Adipocyte (in vitro differentiated cells): ENCODE data around the gene VARS1.

ENCODE experiments used
- DNase-seq: peaks from one replicate; pipeline ENCODE4 v3.0.0-alpha.2; 2015; ENCODE audit warnings: low read depth
- H3K27me3 ChIP-seq: replicated peaks from 2 replicates; pipeline ENCODE4 v1.7.0; 2013; ENCODE audit warnings: mild to moderate bottlenecking, low read length, moderate library complexity; ENCODE audit not compliant: control insufficient read depth, insufficient read depth
- H3K36me3 ChIP-seq: 2 replicates; pipeline ENCODE4 v1.7.0; 2013; ENCODE audit warnings: low read length, mild to moderate bottlenecking, moderate library complexity; ENCODE audit not compliant: control insufficient read depth, insufficient read depth, severe bottlenecking
- H3K4me1 ChIP-seq: 2 replicates; pipeline ENCODE4 v1.7.0; 2013; ENCODE audit warnings: mild to moderate bottlenecking, low read length, moderate library complexity; ENCODE audit not compliant: control insufficient read depth, insufficient read depth
- H3K4me3 ChIP-seq: 2 replicates; pipeline ENCODE4 v1.7.0; 2013; ENCODE audit warnings: mild to moderate bottlenecking, low read length, moderate library complexity
- H3K9ac ChIP-seq: 2 replicates; pipeline ENCODE4 v1.7.0; 2013; ENCODE audit warnings: mild to moderate bottlenecking, low read length, moderate library complexity
- H3K9me3 ChIP-seq: 2 replicates; pipeline ENCODE4 v1.7.0; 2013; ENCODE audit warnings: mild to moderate bottlenecking, low read length, moderate library complexity; ENCODE audit not compliant: control insufficient read depth

Gene VARS1

DNA sequence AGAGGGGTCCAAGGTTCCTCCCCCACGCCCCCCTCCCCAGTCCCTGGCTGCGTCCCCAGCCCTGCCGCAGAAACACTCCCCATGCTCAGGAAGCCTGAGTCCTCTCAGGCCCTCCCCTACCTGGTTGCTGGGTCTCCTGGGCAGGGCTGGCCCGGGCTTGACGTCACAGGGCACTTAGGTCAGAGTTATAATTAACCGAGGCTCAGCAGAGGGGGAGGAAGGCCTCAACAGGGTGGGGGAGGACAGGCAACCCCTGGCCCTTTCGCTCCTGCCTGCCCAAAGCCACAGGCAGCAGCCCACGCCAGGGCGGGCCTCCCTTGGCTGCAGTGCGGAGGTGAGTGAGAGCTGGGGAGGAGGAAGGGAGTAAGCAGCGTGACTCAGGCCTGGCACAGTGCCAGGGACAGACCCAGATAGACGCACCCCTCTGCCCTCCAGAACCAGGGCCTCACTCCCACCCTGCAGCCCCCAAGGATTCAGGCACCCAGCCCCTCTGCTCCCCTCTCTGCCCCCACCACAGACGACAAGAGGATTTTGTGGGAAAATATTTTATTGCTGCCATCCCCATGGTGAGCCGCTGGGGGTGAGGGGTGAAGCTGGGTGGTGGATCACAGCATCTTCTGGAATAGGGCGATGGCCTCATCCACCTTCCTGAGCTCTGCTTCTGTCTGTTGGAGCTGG, 18.4 kb downstream of the VARS1 start, which contains the start of gene VWA7:
Gene VWA7, minus strand, starts transcription at position 340 of the 678 bp plus-strand sequence. CDS start 549 bp downstream, outside the sequence.
- peak; percentile 63 for DNase-seq
- no peak within 1 kb of the TSS for H3K4me3 ChIP-seq
- no peaks in the 10 kb centered on the region for H3K27me3 ChIP-seq
- H3K9ac ChIP-seq, result no peak within 1 kb of the TSS
- H3K36me3 ChIP-seq, result peaks cover 44% of the 10 kb centered on the region
- no peaks in the 10 kb centered on the region for H3K9me3 ChIP-seq
- H3K4me1 ChIP-seq, result peaks cover 8% of the 10 kb centered on the region

DNA sequence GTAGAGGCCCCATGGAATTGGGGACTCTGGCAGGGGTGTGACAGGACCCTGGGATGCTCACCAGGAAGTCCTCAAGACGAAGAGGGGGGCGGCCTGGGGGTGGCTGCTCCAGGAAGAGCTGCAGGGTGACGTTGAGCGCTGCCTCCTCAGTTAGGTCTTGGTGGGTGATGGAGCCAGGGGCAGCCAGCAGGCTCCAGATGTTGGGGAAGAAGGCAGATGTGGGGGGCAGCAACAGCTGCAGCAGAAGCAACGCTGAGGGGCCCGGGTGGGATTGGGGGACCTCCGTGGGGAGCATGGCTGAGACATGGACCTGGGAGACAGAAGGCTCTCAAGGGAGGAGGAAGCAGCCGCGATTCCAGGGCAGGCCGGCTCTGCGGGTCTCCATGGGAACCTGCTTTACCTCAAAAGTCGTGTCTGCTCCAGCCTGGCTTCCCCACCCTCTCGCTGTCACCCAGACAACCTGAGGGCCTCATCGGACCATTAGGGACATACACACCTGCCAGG, 19.0 kb downstream of the VARS1 start:
- Histone ChIP-seq H3K9me3 (no peaks in the 10 kb centered on the region), H3K36me3 (peaks cover 38% of the 10 kb centered on the region)
- no peak for DNase-seq

DNA sequence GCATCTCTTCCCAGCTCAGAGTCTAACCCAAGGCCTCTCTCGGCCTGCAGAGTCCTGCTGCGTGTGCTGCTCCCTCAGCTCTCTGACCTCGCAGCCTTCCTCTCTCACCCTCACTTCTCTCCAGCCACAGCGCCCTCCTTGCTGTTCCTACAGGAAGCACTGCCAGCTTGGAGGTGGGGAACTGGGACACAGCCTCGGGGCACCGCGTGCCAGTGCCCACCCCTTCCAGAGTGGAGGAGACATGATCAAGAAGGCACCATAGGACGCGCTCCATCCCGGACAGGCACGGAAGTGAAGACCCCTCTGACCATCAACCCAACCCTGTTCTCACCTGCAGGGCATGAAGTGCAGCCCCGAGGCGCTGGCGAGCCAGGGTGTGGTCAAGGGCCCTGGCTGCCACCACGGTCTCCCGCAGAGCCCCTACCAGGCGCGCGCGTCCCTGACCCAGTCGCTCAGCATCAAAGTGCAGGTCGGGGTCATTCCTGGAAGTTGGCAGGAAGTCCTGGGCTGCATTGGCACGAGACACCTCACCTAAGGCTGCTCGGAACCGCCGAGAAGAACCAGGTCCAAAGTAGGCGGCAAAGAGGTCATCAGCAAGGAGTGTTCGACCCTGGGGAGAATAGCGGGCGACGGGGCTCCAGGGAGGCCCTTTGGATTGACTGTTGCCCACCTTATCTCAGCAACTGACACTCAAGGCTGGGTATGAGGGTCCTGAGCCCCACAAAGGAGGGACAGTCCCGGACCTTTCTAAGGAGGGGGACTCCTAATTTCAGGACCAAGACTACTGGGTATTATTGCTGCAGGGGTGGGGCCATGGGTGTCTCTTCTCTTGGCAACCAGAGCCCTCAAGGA, 19.7 kb downstream of the VARS1 start:
- Histone ChIP-seq H3K27me3 (no peaks in the 10 kb centered on the region), H3K4me3 (no peak overlapping the region), H3K9ac (no peak overlapping the region), H3K36me3 (peaks cover 31% of the 10 kb centered on the region), H3K9me3 (no peaks in the 10 kb centered on the region), H3K4me1 (peaks cover 8% of the 10 kb centered on the region)
- DNase-seq, result no peak

More for the DNA sequence above, 19.0 kb downstream of the VARS1 start:
- Histone ChIP-seq H3K4me1 (peaks cover 8% of the 10 kb centered on the region), H3K4me3 (no peak overlapping the region), H3K27me3 (no peaks in the 10 kb centered on the region), H3K9ac (no peak overlapping the region)

DNA sequence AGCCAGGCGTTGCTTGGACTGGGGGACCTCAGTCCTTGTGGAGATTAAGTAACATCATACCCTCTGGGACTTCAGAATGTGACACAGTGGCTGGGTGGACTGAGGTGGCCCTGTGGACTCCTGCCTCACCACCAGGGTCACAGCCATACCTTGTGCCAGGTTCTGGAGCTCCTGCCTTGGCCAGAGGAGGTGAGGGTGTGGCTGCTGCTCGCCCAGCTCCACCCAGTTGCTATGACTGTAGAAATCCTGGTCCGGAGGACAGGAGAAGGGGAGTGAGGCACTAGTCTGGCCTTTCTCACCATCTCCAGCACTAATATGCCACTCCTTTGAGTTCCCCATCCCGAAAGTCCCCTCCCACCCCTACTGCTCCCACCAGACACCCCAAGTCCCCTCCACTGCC, 20.4 kb downstream of the VARS1 start:
- H3K9ac ChIP-seq, result no peak overlapping the region
- H3K27me3 ChIP-seq, result no peaks in the 10 kb centered on the region
- peaks cover 24% of the 10 kb centered on the region for H3K36me3 ChIP-seq
- DNase-seq, result no peak
- peaks cover 8% of the 10 kb centered on the region for H3K4me1 ChIP-seq
- no peaks in the 10 kb centered on the region for H3K9me3 ChIP-seq
- no peak overlapping the region for H3K4me3 ChIP-seq

DNA sequence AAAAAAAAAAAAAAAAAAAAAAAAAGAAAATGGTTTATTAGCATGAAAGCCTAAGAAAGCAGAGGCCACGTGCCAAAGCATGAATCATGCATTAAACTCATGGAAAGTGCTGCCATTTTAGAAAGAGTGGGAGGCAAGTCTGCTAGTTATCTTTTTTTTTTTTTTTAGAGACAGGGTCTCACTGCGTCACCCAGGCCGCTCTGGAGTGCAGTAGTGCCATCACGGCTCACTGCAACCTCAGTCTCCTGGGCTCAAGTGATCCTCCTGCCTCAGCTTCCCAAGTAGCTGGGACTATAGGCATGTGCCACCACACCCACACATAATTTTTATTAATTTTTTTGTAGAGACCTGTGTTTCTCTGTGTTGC, 23.6 kb downstream of the VARS1 start:
- H3K4me1 ChIP-seq, result peaks cover 3% of the 10 kb centered on the region
- no peak for DNase-seq
- H3K27me3 ChIP-seq, result peaks cover 3% of the 10 kb centered on the region
- H3K4me3 ChIP-seq, result no peak overlapping the region
- no peak overlapping the region for H3K9ac ChIP-seq
- no peaks in the 10 kb centered on the region for H3K9me3 ChIP-seq
- no peaks in the 10 kb centered on the region for H3K36me3 ChIP-seq

DNA sequence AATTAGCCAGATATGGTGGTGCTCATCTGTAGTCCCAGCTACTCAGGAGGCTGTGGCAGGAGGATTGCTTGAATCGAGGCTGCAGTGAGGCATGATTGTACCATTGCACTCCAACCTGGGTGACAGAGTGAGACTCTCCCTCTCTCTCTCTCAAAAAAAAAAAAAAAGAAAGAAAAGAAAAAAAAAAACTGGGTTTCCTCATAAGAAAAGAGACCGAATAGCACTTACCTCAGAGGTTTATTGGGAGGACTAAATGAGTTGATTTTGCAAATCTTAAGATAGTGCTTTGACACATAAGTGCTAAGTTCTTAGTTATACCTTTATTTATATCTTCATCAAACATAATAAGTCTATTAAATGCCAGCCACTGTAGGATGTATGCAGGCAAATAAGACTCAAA, 24.7 kb downstream of the VARS1 start:
- DNase-seq, result no peak
- H3K27me3 ChIP-seq, result peaks cover 6% of the 10 kb centered on the region
- no peak overlapping the region for H3K4me3 ChIP-seq
- H3K9me3 ChIP-seq, result no peaks in the 10 kb centered on the region
- no peaks in the 10 kb centered on the region for H3K4me1 ChIP-seq
- no peak overlapping the region for H3K9ac ChIP-seq
- H3K36me3 ChIP-seq, result no peaks in the 10 kb centered on the region

DNA sequence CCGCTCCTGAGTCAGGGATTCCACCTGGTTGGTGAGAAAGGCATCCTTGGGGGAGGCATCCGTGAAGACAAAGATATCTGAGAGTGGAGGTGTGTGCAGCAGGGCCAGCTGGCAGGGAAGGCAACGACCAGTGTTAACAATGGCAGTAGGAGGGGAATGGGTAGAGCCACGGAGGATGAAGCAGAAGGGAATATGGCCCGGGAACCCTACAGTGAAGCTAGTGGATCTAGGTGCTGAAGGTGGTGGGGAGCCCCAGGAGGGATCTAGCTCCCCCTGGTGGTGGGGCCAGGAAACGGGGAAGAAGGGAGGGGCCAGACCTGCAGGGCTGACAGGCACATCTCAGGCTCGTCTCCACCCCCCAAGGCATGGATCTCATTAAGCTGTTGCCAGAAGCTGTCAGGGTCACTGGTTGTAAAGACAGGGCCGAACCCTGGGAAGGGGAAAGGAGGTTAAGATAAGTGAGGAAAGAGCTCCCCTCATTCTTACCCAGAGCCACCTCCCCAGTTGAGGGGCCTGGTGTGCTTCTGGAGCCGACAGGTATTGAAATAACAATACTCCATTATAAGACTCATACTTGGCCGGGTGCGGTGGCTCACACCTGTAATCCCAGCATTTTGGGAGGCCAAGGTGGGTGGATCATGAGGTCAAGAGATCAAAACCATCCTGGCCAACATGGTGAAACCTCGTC, 25.7 kb downstream of the VARS1 start:
- no peaks in the 10 kb centered on the region for H3K36me3 ChIP-seq
- peak; percentile 42 for DNase-seq
- H3K4me3 ChIP-seq, result no peak overlapping the region
- no peaks in the 10 kb centered on the region for H3K9me3 ChIP-seq
- no peaks in the 10 kb centered on the region for H3K4me1 ChIP-seq
- H3K27me3 ChIP-seq, result peaks cover 7% of the 10 kb centered on the region
- H3K9ac ChIP-seq, result no peak overlapping the region

DNA sequence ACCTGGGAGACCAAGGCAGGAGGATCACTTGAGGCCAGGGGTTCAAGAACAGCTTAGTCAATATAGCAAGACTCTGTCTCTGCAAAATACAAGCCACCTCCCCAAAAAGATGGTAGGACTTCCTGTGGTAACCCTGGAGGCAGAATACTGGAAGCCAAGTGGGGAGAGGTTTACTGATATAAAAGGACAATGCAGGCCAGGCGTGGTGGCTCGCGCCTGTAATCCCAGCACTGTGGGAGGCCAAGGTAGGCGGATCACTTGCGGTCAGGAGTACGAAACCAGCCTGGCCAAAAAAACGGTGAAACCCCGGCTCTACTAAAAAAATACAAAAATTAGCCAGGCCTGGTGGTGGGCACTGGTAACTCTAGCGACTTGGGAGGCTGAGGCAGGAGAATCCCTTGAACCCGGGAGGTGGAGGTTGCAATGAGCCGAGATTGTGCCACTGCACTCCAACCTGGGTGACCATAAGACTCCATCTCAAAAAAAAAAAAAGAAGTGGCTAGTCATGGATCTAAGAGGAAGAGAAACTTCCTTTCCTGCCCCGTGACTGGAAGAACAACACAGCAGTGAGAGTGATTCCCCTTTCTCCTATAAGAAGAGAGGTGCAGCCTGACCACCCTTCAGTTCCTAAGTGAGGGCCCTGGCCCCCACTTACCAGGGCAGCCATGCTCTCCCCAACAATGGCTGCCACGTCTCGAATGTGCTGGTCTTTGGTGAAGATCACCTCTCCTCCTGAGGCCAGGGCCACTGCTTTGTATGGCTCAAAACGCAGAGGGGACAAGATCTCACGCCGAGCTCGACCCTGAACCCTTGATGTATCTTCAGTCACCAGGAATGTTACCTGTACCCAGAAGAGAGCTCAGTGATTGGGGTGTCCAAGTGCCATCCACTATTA, 26.9 kb downstream of the VARS1 start:
- Histone ChIP-seq H3K9me3 (no peaks in the 10 kb centered on the region), H3K9ac (no peak overlapping the region), H3K4me3 (no peak overlapping the region), H3K36me3 (no peaks in the 10 kb centered on the region), H3K27me3 (peaks cover 7% of the 10 kb centered on the region), H3K4me1 (no peaks in the 10 kb centered on the region)
- no peak for DNase-seq

DNA sequence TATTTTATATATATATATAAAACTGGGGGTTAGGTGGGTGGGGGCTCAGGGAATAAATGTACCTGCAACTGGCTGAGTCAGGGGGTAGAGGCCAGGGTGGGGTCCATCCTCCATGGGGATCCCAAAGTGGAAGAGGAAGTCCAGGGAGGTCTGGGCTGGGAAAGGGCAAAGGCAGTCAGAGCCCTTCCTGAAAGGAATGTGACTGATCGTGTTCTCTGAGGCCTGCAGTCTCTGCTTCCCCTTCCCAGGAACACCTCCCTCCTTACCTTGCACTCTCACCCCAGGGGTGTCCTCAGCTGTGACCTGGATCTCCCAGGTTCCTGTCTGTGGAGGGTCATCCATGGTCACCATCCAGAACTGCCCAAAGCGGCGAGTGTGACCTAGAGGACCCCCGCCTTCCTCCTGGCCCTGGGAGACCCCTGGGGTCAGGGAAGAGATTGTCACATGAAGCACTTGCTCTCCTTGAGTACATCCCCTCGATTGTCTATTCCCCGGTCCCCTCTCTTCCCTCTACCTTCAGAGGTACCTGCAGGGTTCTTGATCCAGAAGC, 28.4 kb downstream of the VARS1 start:
- DNase-seq, result no peak

More for the DNA sequence above, 28.4 kb downstream of the VARS1 start:
- H3K9ac ChIP-seq, result no peak overlapping the region
- no peaks in the 10 kb centered on the region for H3K4me1 ChIP-seq
- H3K27me3 ChIP-seq, result peaks cover 7% of the 10 kb centered on the region
- no peaks in the 10 kb centered on the region for H3K9me3 ChIP-seq
- H3K4me3 ChIP-seq, result no peak overlapping the region
- H3K36me3 ChIP-seq, result no peaks in the 10 kb centered on the region
